Right cardiac atrium (tissue), 5 donors: ENCODE data around the gene MCC. TPM values are rescaled to one million over a fixed set of nuclear protein-coding genes. Genes with fewer than 3 reads are reported as not detected.

Experiments
- ATAC-seq, 2 donors: fragments of 200-7000 bp; cut with Tn5 transposase; one replicate each; pipeline versions ENCODE4 v1.8.0 to v1.9.1; 2020; ENCODE audit warnings: moderate library complexity in 2 of 2, mild to moderate bottlenecking in 1 of 2
- DNase-seq, 3 donors: peaks; one replicate each; pipeline ENCODE4 v3.0.0-alpha.2; 2020
- H3K27ac ChIP-seq: one replicate; pipeline ENCODE4 v1.5.1; 2013; ENCODE audit warnings: mild to moderate bottlenecking, low read length, control low read depth, moderate library complexity
- H3K27me3 ChIP-seq: one replicate; pipeline ENCODE4 v1.6.1; 2013; ENCODE audit not compliant: control insufficient read depth, insufficient read depth
- H3K4me1 ChIP-seq: one replicate; pipeline ENCODE4 v1.6.1; 2013; ENCODE audit warnings: low read length; ENCODE audit not compliant: control insufficient read depth, insufficient read depth
- H3K4me3 ChIP-seq: one replicate; pipeline ENCODE4 v1.5.1; 2013; ENCODE audit warnings: low read length, control low read depth
- H3K9me3 ChIP-seq: one replicate; pipeline ENCODE4 v1.6.1; 2013; ENCODE audit warnings: low read length; ENCODE audit not compliant: control insufficient read depth
- WGBS: extraction: QIAGEN DNeasy Blood & Tissue Kit; methylation state at CpG from one replicate; pipeline ENCODE4 v1.1.7; 2013; 5-methylcytosine and 5-hydroxymethylcytosine counted together
- intact Hi-C, 4 donors: fragments of 100-400 bp; cut with DNase I; formaldehyde crosslinking; loops; one replicate each; pipeline versions ENCODE4 v1.11.0 to v1.14.0; 2022 to 2023
- polyA plus RNA-seq: library from polyadenylated mRNA; stranded (reverse); fragments of 200-250 nt; gene quantifications from one replicate; pipeline ENCODE4 v1.2.3, GENCODE V29; 2013
- total RNA-seq, 4 donors: library from RNA; stranded (reverse); fragmentation: NEBNext Ultra II Directional; extraction: Animal tissue kit (Norgen Biotek cat#: 25700); gene quantifications; one replicate each; pipeline ENCODE4 v1.2.1, GENCODE V29; 2021
- donor health status: healthy with polysubstance abuse.
- donor health status: DM: no; HTN: yes; CAD: no.
- donor health status: DM: no; HTN: no; CAD: no.
- donor health status: DM: no; HTN: yes; CAD: no; lungs with severe emphysema.
- donor health status: DM: yes; HTN: yes; CAD: no.

MCC gene
- total and polyA plus RNA-seq, 5 donors, result 6.9 to 33.6 (median 27.0) TPM

DNA sequence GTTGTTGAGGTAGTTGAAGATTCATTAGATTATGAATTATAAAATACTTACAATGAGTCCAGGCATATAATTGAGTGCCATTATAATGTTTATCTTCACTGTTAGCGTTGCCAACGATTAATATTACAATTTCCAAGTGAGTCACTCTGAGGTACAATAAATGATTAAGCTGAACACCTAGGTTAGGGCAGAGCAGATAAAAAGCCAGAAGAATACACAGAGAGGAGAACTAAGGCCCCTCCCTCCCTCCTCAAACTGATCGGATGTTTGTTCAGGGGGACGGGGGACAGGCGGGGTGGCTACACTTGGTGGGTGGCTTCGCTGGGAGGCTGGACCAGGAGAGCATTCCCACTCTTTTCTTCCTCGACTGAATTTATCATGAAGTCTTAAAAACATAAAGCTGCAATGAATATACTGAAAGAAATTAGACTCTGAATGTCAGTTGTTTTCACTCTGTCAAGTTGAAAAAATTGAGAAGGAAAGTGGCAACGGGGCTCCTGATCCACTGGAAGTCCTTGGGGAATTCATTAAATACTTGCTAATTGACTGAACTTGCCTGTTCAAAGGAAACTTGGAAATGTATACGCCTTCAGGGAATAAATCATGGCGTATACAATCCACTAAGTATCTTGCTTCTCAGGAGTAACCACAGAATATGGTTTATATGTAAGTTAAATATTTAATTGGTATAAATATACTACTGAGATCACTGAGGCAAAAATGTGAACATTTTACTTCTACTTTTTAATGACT is 251.5 kb downstream of the MCC start:
- H3K27me3 ChIP-seq, result no peaks in the 10 kb centered on the region
- no peak for DNase-seq
- peaks cover 9% of the 10 kb centered on the region for H3K4me1 ChIP-seq
- ATAC-seq, result no peak
- 92% methylated on average over 10 of the region's 10 CpGs for WGBS
- H3K27ac ChIP-seq, result no peak overlapping the region
- intact Hi-C loops, result no loop called here
- H3K4me3 ChIP-seq, result no peak overlapping the region
- no peaks in the 10 kb centered on the region for H3K9me3 ChIP-seq

DNA sequence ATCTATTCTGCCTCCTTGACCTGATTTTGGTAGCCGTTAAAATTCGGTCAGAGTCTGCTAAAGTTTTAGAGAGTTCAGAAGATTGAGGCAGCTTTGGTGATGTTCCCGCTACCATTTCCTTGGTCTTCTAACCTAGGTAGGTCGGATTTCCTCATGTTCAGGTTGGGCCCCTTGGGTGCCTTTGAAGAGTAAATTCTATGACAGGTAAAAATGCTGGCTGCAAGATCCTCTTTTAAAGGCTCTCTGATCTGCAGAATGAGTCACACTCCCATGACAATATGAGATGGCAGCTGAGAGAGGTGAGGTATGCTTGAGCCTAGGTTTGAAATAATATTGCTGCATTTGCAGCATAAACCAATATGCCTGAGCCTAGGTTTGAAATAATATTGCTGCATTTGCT is 252.4 kb downstream of the MCC start:
- WGBS, result 97% methylated on average over 4 of the region's 4 CpGs

DNA sequence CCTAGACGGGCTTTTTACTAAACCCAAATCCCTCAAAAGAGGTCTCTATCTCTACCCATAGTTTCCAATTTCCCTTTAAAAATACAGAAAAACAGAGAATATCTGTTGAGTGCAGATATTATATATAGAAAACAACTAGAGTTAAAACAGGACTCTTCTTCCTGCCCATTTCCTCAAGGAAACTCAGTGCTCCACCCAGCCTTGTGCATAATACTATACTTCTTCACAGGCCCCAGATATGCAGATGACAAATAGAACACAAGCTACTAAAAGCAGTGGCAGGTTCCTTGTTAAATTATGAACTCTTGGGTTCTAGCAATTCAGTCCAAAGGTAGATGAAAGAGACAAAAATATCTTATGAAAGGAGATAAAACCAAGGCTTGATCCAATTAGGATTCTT is 253.7 kb downstream of the MCC start:
- no peaks in the 10 kb centered on the region for H3K9me3 ChIP-seq
- H3K27ac ChIP-seq, result no peak overlapping the region
- no peaks in the 10 kb centered on the region for H3K27me3 ChIP-seq
- intact Hi-C loops, result no loop called here
- peaks cover 10% of the 10 kb centered on the region for H3K4me1 ChIP-seq
- no peak overlapping the region for H3K4me3 ChIP-seq
- peak in 1 of 2 donors; percentile 61 for ATAC-seq
- DNase-seq, result no peak
- 69% methylated on average over 1 of the region's 1 CpG for WGBS

More for the DNA sequence above, 252.4 kb downstream of the MCC start:
- no peak for ATAC-seq
- Histone ChIP-seq H3K27me3 (no peaks in the 10 kb centered on the region), H3K4me1 (peaks cover 10% of the 10 kb centered on the region), H3K9me3 (no peaks in the 10 kb centered on the region), H3K27ac (no peak overlapping the region), H3K4me3 (no peak overlapping the region)
- intact Hi-C loops, result no loop called here
- DNase-seq, result no peak

- Histone ChIP-seq H3K9me3 (no peaks in the 10 kb centered on the region), H3K4me3 (no peak overlapping the region), H3K27ac (no peak overlapping the region), H3K4me1 (peaks cover 13% of the 10 kb centered on the region), H3K27me3 (no peaks in the 10 kb centered on the region)
- no peak for ATAC-seq
- intact Hi-C loops, result no loop called here
- 95% methylated on average over 1 of the region's 1 CpG for WGBS
- DNase-seq, result no peak
Observed at GRCh38 chr5:113233606-113234005, 254.6 kb downstream of the MCC start.

- Histone ChIP-seq H3K4me3 (no peak overlapping the region), H3K27me3 (no peaks in the 10 kb centered on the region), H3K4me1 (peaks cover 11% of the 10 kb centered on the region), H3K9me3 (no peaks in the 10 kb centered on the region), H3K27ac (no peak overlapping the region)
- ATAC-seq (peak; percentile 56 to 66), DNase-seq (peak in 2 of 3 donors; percentile 22 to 76)
- 40% methylated on average over 2 of the region's 2 CpGs for WGBS
- intact Hi-C loops, result no loop called here
Observed at GRCh38 chr5:113232667-113233066, 255.6 kb downstream of the MCC start.

DNA sequence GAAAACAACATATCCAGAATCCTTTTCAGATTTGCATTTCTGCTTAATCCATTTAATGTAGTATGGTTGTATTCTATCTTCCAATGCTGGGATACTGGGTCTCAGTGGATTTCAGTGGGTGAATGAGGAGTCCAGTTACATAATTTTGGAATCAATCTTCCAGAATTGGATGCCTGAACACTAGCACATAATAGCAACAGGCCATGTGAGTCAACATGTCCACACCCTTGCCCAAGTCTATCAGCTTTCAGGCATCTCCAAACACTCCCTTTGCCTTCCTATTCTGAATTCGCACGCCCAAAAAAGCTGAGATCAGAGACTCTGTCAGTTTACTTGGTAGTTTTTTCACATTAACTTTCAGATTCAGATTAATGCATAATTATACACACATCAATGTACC is 256.0 kb downstream of the MCC start:
- Histone ChIP-seq H3K4me1 (peaks cover 9% of the 10 kb centered on the region), H3K27ac (no peak overlapping the region), H3K4me3 (no peak overlapping the region), H3K9me3 (no peaks in the 10 kb centered on the region), H3K27me3 (no peaks in the 10 kb centered on the region)
- 42% methylated on average over 2 of the region's 2 CpGs for WGBS
- ATAC-seq (peak; percentile 84 to 89), DNase-seq (peak in 1 of 3 donors; percentile 22)
- intact Hi-C loops, result no loop called here

GRCh38 chr5:113231653-113232000 is 256.6 kb downstream of the MCC start:
- DNase-seq (no peak), ATAC-seq (no peak)
- H3K27me3 ChIP-seq, result no peaks in the 10 kb centered on the region
- no peaks in the 10 kb centered on the region for H3K9me3 ChIP-seq
- no peak overlapping the region for H3K27ac ChIP-seq
- WGBS, result 76% methylated on average over 1 of the region's 1 CpG
- peaks cover 9% of the 10 kb centered on the region for H3K4me1 ChIP-seq
- intact Hi-C loops, result no loop called here
- H3K4me3 ChIP-seq, result no peak overlapping the region

DNA sequence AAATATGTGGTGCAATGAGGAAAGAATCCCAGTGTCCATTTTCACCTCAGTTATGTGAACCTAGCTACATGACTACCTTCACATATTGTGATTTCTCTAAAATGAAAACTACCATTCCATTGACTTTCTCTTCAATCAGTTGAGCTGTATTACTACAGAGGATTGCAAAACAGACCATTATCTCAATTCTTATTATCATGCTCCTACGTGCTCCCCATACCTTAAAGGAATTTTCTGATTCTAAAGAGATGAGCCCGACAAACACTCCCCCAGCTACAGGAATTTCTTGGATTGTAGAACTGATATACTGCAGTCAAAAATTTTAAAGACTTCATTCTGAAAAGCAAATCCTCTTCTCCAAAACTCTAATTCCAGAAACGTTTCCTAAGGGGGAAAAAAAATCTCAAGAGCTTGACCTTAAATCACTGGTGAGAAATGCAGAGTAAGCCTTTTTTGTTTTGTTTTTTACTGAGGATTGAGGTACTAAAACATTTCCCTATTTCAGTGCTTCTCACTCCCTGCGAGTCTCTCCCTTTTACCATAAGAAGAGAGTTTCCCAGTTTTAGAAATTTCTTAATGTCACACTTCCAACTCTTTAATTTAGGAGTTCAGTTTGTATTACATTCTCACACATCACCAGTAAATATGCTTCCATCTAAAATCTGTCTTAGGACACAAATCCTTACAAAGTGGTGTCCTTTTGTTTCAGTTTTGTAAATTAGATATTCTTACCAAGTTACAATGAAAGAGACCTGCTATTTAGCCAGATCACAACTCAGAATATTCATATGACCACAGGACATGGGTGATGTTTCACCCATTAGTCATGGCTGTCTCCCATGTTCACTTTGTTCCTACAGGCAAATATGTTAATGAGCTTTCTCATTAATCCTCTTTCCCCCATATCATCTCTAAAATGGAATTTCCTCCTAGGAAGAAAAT is 257.3 kb downstream of the MCC start:
- intact Hi-C loops, result no loop called here
- DNase-seq (no peak), ATAC-seq (no peak)
- 55% methylated on average over 4 of the region's 4 CpGs for WGBS
- Histone ChIP-seq H3K27ac (no peak overlapping the region), H3K27me3 (no peaks in the 10 kb centered on the region), H3K4me1 (peaks cover 9% of the 10 kb centered on the region), H3K9me3 (no peaks in the 10 kb centered on the region), H3K4me3 (no peak overlapping the region)

DNA sequence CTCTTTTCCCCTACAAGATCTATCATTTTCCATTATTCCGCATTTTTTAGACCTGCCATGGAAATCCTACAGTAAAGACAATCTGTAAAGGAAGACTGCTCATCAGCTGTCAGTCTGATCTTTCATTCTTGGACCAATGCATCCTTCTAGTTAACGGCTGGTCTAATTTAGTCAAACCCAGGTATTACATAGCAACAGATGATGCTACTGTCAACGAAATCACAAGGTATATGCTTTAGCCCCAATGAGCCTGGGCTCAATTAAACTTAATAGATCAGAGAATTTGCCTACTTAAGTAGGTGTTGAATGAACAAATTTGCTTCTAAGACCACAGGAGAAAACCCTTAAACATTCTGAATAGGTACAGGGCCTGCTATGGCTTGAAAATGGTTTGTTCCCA is 260.5 kb downstream of the MCC start:
- DNase-seq (no peak), ATAC-seq (no peak)
- Histone ChIP-seq H3K9me3 (no peaks in the 10 kb centered on the region), H3K27ac (no peak overlapping the region), H3K27me3 (no peaks in the 10 kb centered on the region), H3K4me1 (peaks cover 18% of the 10 kb centered on the region), H3K4me3 (no peak overlapping the region)
- 62% methylated on average over 3 of the region's 3 CpGs for WGBS
- intact Hi-C loops, result no loop called here

DNA sequence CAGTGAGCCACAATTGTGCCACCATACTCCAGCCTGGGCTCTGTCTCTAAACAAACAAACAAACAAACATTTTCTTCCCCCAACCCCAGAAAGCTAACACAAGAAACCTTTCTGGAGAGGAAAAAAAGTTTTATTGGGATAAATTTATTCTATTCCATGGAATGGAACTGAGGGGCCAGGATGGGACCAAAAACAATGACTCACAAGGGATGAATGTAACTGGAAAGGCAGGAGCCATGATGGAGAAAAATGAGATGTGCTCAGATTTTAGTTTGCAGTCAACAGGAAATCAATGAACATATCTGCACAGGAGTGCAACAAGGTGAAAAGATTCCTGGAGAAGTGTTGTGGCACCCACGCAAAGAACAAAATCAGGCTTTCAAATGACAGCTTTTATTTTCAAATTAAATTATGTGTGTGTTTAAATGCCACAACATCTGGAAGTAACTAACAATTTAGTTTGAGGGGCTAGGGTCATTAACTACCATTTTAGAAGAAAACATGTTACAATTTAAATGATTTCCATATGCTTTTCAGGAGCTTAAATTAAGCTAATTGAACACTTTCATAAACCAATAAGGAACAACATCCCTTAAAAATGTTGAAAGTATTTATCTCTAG is 262.0 kb downstream of the MCC start:
- Histone ChIP-seq H3K9me3 (no peaks in the 10 kb centered on the region), H3K27ac (no peak overlapping the region), H3K4me3 (no peak overlapping the region), H3K4me1 (peaks cover 15% of the 10 kb centered on the region), H3K27me3 (no peaks in the 10 kb centered on the region)
- whole genome bisulfite sequencing, result 94% methylated on average over 1 of the region's 1 CpG
- ATAC-seq (no peak), DNase-seq (no peak)
- intact Hi-C loops, result no loop called here

GRCh38 chr5:113225259-113225658 is 263.0 kb downstream of the MCC start:
- Histone ChIP-seq H3K9me3 (no peaks in the 10 kb centered on the region), H3K4me1 (peaks cover 15% of the 10 kb centered on the region), H3K4me3 (no peak overlapping the region), H3K27ac (no peak overlapping the region), H3K27me3 (no peaks in the 10 kb centered on the region)
- 78% methylated on average over 2 of the region's 2 CpGs for WGBS
- intact Hi-C loops, result no loop called here
- no peak for DNase-seq
- ATAC-seq, result no peak
